IPS DF 4.7 (cell line): Measurements from ENCODE around the gene ALKBH4.
"Not testable (repeated sequence)": the region's sequence is repeated elsewhere in the genome, so short reads cannot be mapped to it uniquely, and the experiment has no call there.

ENCODE experiments used
- DNase-seq: peaks from one replicate; pipeline ENCODE4 v3.0.0-alpha.2; 2013; ENCODE audit warnings: low spot score; ENCODE audit errors: extremely low read depth

The ALKBH4 gene

DNA sequence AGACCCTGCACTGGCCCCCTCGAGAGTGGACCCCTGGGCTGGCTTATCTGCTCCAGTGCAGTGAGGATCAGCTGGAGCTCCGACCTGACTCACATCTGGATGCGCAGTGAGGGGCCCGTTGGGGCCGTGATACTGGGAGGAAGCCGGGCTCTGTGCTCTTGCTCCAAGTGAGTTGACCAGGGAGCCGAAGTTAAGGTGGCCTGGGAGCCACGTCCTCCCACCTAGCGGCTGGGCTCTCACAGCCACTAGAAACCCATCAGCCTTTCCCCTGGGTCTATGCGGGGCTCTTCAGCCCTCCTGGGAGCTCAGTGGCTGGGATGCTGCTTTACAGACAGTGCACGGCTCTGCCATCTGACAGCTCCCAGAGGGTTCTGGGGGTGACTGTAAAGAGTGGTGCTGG, 9.1 kb downstream of the ALKBH4 start:
- DNase-seq = no peak

DNA sequence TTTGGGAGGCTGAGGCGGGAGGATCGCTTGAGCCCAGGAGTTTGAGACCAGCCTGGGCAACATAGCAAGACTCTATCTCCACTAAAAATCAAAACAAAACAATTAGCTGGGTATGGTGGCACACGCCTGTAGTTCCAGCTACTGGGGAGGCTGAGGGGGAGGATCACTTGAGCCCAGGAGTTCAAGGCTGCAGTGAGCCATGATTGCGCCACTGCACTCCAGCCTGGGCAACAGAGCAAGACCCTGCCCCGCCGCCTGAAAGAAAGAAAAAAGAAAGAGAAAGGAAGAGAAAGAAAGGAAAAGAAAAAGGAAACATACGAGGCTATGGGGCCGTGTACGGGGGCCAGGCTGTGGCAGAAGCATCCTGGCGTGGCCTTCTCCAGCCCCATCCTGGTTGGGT, 9.7 kb downstream of the ALKBH4 start:
- DNase-seq = not testable (repeated sequence)

DNA sequence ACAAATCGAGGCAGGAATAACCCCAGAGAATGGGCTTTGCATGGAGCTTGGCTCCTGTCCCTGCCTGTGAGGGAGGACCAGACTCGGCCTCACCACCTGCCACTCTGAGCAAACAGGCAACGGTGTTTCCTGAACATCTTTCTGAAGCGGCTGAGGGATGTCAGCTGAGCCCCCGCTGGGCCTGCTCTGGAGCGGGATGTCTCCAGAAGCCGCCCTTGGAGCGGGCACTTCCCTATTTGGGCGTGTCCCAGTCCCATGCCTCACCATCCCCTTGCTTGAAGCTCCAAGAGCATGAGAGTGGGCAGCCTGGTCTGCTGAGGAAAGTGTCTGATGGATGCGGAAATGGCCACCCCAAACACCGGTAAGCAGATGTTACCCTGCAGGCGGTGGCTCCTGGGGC, 10.2 kb downstream of the ALKBH4 start:
- DNase-seq = no peak

DNA sequence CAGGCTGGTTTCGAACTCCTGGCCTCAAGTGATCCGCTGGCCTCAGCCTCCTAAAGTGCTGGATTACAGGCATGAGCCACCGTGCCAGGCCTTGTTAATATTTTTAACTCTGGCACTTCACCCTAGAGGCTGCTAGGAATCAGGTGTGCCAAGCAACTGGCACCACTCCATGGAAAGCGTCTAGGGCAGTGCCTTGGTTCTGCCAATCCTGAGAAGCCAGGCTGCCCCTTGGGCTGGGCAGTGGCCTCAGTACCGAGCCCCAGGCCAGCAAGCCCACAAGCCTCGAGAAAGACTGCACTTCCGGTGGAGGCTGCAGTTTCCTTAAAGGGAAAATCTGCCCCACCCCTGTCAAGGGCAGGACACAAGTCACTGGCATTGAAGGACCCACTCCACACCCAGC, 11.3 kb downstream of the ALKBH4 start:
- no peak for DNase-seq

DNA sequence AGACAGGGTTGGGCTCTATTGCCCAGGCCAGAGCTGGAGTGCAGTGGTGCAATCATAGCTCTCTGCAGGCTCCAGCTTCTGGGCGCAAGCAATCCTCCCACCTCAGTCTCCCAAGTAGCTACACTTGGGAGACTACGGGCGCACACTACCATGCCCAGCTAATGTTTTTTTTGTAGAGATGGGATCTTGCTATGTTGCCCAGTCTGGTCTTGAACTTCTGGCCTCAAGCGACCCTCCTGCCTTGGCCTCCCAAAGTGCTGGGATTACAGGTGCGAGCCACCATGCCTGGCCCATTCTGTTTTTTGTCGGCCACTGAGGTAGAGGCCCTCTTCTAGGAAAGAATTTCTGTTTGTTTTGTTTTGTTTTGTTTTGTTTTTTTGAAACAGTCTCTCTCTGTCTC, 12.2 kb downstream of the ALKBH4 start:
- no peak for DNase-seq

DNA sequence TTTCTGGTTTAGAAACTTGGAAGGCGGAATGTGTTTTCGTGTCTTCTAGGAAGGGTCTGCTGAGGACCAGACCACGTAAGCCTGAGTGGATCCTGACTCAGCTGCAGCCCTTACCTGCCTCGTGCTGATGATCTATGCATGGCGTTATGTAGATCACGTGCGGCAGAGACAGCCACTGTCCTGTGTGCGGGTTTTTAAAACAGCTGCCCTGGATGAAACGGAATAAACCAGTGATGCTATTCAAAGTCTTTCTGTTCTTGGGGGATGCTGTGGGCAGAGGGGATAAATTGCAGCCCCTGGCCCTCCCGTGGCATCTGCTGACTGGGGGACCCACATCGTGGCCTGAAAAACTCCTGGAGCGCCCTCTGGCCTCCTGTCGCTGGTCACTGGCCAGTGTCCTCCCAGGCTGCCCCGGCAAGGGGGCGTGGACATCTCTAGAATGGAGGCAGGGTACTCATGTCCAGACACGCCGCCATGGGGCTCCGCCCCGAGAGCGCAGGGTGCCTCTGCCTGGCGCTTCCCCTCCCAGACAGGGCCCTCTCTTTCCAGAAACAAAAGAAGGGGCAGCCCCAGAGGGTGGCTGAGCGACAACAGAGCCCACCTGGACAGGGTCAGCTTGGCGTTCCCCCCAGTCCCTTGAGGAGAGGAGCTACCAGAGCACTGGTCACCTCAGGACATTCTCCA, 13.2 kb downstream of the ALKBH4 start:
- no peak for DNase-seq

DNA sequence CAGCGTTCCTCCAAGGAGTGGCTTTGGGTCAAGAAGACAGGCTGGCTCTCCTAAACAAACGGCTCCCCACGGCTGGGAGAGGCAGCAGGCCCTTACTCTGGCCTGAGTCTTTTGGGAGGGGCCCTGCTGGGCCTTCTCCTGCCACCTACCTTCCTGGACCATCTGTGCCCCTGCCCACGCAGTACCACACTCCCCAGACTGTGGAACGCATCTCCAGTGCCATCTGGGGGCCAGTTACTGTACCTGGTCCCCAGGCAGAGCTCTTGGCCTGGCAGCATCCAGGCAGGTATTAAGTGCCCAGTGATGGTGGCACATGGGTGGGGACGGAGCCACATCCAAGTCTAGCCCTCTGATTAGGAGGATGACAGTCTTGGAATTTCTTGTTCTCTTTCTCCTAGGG, 14.4 kb downstream of the ALKBH4 start:
- DNase-seq = no peak

DNA sequence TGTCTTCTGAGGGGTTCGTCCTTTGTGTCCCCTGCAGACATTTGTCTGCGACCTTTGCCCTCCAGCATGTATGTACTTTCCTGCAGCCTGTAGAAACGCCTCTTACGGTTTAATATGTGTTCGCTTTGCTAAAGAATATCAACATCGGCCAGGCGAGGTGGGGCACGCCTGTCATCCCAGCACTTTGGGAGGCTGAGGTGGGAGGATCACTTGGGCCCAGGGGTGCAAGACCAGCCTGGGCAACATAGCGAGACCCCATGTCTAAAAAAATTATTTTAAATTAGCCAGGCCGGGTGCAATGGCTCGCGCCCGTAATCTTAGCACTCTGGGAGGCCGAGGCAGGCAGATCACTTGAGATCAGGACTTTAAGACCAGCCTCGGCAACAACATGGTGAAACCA, 15.5 kb downstream of the ALKBH4 start:
- no peak for DNase-seq

DNA sequence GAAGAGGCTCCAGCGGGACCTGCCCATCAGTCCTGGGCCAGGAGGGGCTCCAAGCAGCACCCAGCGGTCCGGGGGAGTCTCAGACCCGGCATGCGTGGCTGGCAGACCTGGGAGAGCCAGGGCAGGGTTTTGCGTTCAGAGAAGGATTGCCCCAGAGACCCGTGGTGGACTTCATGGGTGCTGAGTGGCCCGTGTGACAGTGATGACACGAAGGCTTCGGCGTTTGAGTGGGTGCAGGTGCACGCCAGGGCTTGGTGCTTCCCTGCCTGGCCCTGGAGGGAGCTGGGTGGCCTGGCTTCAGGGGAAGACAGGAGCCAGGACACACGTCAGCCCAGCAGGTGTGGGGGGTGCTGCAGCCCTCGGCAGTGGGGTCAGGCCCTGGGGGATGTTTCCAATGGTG, 17.4 kb downstream of the ALKBH4 start:
- DNase-seq = no peak

DNA sequence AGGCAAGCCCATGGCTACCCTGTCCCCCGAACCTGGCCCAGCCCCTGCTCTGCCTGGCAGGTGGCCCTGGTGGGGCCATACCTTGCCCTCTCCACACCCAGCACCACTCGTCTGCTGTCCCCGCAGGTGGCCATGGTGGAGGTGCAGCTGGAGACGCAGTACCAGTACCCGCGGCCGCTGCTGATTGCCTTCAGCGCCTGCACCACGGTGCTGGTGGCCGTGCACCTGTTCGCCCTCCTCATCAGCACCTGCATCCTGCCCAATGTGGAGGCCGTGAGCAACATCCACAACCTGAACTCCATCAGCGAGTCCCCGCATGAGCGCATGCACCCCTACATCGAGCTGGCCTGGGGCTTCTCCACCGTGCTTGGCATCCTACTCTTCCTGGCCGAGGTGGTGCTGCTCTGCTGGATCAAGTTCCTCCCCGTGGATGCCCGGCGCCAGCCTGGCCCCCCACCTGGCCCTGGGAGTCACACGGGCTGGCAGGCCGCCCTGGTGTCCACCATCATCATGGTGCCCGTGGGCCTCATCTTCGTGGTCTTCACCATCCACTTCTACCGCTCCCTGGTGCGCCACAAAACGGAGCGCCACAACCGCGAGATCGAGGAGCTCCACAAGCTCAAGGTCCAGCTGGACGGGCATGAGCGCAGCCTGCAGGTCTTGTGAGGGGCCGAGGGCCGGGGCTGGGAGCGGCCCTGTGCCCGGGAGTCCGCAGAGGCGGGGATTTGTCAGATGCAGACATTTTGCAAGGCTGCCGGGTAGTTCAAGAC, 18.1 kb downstream of the ALKBH4 start:
- no peak for DNase-seq

DNA sequence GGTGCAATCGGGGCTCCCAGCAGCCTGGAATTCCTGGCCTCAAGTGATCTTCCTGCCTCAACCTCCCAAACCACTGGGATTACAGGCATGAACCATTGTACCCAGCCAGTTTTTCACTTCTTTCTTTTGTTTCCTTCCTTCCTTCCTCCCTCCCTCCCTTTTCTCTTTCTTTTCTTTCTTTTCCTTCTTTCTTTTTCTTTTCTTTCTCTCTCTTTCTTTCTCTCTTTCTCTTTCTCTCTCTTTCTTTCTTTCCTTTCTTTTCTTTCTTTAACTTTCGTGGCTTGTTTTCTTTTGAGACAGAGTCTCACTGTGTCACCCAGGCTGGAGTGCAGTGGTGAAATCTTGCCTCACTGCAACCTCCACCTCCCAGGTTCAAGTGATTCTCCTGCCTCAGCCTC, 19.0 kb downstream of the ALKBH4 start:
- DNase-seq = no peak

DNA sequence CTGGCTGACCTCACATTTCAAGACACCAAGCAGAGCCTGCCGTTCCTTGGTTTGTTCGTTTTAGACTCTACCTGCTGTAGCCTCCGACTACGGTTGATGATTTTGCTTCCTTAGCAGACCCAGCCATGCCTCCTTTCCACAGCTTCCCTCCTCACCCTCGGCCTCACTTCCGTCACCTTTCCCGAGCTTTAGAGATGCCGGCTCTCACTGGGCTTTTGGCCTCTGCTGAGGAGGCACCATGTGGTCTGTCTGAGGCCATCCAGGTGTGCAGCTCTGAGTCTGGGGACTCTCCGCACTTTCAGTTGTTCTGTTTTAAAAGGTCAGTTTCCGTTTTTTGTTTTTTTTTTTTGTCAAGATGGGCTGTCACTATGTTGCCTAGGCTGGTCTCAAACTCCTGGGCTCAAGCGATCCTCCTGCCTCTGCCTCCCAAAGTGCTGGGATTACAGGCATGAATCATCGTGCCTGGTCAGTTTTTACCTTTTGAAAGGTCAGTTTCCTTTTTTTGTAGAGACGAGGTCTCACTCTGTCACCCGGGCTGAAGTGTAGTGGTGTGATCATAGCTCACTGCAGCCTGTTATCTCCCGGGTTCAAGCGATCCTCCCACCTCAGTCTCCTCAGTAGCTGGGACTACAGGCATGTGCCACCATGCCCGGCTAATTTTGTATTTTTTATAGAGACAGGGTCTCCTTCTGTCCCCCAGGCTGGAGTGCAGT, 19.5 kb downstream of the ALKBH4 start:
- DNase-seq = no peak

DNA sequence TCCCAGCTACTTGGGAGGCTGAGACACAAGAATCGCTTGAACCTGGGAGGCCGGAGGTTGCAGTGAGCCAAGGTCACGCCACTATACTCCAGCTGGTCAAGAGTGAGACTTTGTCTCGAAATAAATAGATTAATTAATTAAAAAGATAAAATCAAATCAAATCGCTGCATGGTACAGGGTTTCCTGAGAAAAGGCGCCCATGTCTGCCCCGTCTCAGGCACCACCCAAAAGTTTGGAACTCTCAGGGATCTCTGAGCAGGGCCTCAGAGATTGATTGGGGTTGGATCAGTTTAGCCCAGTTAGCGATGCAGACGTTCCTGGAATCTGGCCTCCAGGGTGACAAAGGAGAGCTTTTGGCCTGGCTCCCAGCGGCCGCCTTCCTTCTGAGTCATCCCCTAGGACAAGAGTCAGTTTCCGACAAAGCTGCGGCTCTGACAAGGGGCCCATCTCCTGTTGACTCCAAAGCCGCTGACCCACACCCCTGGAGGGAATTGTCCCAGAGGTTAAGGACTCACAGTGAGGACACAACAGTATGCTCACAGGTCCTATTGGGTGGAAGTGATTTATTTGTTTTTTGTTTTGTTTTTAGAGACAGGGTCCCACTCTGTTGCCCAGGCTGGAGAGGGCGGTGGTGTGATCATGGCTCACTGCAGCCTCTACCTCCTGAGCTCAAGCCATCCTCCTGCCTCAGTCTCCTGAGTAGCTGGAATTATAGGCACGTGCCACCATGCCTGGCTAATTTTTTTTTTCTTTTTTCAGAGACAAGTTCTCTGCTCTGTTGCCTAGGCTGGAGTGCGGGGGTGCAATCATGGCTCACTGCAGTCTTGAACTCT, 24.5 kb downstream of the ALKBH4 start:
- DNase-seq = no peak

DNA sequence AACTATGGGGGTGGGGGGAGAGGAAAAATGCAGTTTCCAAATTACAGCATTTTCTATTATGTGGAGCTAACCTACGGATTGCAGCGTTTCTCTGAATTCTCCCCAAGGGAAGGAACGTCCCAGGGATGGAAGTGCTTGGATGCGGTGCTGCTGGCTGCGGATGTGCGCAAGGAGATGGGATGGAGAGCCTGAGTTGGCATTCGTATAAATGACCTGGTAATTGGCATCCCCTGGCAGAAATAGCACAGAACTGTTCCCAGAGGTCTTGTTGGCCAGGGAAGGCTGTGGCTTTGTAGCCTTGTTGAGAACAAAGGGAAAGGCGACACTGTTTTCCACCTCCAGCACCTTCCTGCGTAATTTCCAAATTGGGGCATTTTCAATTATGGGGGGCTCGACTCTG, 28.5 kb downstream of the ALKBH4 start:
- DNase-seq = no peak

DNA sequence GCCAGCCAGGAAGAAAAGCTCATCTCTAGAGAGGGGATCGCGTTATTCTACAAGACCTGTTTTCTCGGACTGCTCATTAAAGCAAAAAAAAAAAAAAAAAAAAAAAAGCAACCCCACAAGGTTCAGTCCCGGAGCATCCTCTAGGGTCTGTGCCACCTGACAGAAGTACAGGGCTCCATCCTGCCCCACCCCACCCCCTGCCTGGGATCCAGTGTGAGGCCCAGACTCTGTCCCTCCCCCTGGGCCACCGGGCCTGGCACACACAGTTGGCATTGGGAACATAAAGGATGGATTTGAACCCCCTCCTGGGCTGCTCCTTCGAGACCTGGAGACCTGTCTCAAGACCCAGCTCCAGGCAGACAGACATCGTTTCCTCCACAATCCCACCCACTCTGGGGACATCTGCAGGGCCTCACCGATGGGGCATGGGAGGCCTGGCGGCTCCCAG, 30.6 kb downstream of the ALKBH4 start:
- no peak for DNase-seq

DNA sequence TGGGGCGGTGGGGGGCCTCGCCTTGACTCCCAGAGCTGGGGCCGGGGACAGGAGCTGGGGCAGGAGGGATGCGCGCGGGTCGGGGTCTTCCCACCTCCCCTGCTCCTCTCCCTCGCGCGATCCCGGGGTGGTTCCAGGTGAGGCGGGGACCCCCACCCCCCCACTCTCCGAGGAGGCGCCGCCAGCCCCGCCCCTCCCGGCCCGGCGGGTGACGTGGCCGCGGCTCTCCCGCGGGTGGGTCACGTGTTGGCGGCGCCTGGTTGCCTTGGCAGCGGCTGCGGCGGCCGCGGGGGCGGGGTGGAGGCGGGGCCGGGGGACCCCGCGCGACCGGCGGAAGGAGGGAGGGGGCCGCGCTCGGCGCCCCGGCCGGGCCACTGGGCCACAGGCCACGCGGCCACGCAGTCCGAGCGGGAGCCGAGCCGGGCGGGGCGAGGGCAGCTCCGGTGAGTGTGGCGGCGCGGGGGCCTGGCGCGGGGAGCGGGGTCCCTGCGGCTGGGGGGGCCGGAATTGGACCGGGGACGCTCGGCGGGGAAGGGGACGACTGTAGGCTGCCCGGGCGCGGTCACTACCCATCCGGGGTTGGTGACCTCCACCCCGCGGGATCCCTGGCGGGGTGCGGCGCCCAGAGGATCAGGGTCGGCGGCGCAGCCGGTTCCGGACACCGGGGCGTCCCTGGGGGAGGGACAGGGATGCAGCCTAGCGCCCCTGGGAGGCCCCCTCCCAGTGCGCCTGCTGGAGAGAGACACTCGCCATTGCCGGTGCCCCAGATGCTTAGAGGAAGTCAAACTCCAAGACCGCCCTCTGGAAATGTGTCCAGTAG, 31.2 kb downstream of the ALKBH4 start, which contains the start of gene ORAI2:
Gene ORAI2 (plus strand): TSS at position 357 of the 820 bp plus-strand sequence. CDS start 5,382 bp downstream, outside the sequence.
- DNase-seq = no peak

DNA sequence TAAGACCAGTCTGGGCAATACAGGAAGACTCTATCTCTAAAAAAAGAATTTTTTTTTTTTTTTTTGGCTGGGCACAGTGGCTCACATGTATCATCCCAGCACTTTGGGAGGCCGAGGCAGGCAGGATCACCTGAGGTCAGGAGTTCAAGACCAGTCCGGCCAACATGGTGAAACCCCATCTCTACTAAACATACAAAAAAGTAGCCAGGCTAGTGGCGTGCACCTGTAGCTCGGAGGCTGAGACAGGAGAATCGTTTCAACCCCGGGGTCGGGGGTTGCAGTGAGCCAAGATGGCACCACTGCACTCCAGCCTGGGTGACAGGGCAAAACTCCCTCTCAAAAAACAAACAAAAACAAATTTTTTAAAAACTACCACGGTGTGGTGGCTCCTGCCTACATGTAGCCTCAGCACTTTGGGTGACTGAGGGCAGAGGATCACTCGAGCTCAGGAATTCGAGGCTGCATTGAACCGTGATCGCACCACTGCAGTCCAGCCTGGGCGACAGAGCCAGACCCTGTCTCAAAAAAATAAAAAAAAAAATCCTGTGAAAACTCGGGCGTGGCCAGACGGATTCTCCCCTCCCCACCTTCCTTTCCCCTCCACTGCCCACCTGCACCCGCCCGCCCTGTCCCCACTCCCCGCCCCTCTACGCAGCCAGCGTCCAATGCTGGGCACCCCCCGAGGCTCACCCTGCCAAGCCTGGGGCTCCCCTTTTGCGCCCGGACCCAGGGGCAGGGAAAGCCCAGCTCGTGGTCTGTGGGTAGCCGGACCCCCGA, 32.0 kb downstream of the ALKBH4 start:
- DNase-seq = no peak

DNA sequence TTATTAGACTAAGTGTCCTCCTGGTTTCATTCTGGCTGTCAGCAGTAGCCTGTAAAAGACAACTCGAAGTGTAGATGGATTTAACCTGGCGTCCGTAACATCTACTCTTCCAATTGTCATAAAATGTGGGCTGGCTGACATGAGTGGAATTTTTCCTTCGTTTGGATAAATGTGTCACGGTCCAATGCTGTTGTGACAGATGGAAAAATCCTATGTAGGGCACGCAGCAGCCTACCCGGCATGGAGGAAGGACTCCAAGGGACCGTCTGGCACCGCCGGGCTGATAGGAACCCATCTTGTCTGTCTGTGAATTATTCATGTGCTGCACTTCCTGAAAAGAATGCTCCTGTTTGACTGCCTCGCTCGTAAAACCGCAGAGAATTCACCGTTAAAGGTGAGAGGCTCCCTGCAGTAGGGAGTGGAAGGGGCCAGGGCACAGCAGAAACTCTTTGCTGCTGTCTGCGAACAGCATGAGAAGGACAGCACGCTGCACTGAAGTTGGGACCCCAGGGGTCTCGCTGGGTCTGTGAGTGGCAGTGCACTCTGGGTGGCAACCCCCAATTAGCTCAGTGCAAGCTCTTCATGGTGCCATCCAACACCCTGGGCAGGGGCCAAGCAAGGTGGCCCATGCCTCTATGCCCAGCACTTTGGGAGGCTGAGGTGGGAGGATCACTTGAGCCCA, 32.9 kb downstream of the ALKBH4 start:
- no peak for DNase-seq
